GM18502 (cell line): ENCODE results near the gene CSNK1A1L.

ENCODE experiments used
- ATAC-seq: cut with Tn5 transposase; IDR thresholded peaks from one replicate; pipeline ENCODE4 v1.9.1; 2021; ENCODE audit warnings: mild to moderate bottlenecking; ENCODE audit not compliant: unreplicated experiment, poor library complexity

The CSNK1A1L gene

GRCh38 chr13:37107868-37108267 is 2.4 kb upstream of the CSNK1A1L start:
- no peak for ATAC-seq

- no peak for ATAC-seq
These were observed 2.0 kb upstream of the CSNK1A1L start for GRCh38 chr13:37107456-37107855.

GRCh38 chr13:37106642-37107041 is 1.2 kb upstream of the CSNK1A1L start:
- ATAC-seq, result no peak

- no peak for ATAC-seq
These were observed 2.6 kb downstream of the CSNK1A1L start for GRCh38 chr13:37102896-37103295.

GRCh38 chr13:37101201-37101600 is 4.3 kb downstream of the CSNK1A1L start:
- ATAC-seq, result no peak

GRCh38 chr13:37100731-37101130 is 4.7 kb downstream of the CSNK1A1L start:
- ATAC-seq, result no peak

GRCh38 chr13:37097076-37097475 is 8.4 kb downstream of the CSNK1A1L start:
- ATAC-seq, result no peak

GRCh38 chr13:37094840-37095239 is 10.6 kb downstream of the CSNK1A1L start:
- no peak for ATAC-seq

GRCh38 chr13:37094099-37094498 is 11.4 kb downstream of the CSNK1A1L start:
- no peak for ATAC-seq

GRCh38 chr13:37091835-37092234 is 13.6 kb downstream of the CSNK1A1L start:
- no peak for ATAC-seq

- ATAC-seq, result no peak
These were observed 14.6 kb downstream of the CSNK1A1L start for GRCh38 chr13:37090912-37091311.

- ATAC-seq, result no peak
These were observed 16.0 kb downstream of the CSNK1A1L start for GRCh38 chr13:37089495-37089894.

GRCh38 chr13:37087486-37087885 is 18.0 kb downstream of the CSNK1A1L start:
- no peak for ATAC-seq

- ATAC-seq, result no peak
These were observed 19.9 kb downstream of the CSNK1A1L start for GRCh38 chr13:37085606-37086005.

- no peak for ATAC-seq
These were observed 28.6 kb downstream of the CSNK1A1L start for GRCh38 chr13:37076818-37077217.

GRCh38 chr13:37075164-37075563 is 30.3 kb downstream of the CSNK1A1L start:
- ATAC-seq, result no peak

GRCh38 chr13:37074703-37075102 is 30.8 kb downstream of the CSNK1A1L start:
- ATAC-seq, result no peak

GRCh38 chr13:37072024-37072423 is 33.4 kb downstream of the CSNK1A1L start:
- no peak for ATAC-seq

- ATAC-seq, result no peak
These were observed 34.5 kb downstream of the CSNK1A1L start for GRCh38 chr13:37070956-37071355.

GRCh38 chr13:37070145-37070695 is 35.2 kb downstream of the CSNK1A1L start:
- ATAC-seq, result no peak

- no peak for ATAC-seq
These were observed 35.8 kb downstream of the CSNK1A1L start for GRCh38 chr13:37069597-37070103.

- ATAC-seq, result no peak
These were observed 36.5 kb downstream of the CSNK1A1L start for GRCh38 chr13:37068962-37069361.

- peak; percentile 64 for ATAC-seq
These were observed 37.6 kb downstream of the CSNK1A1L start for GRCh38 chr13:37067874-37068273.
